Right cardiac atrium (tissue), 5 donors: ENCODE measurements around the gene EN2. TPM values are rescaled to one million over a fixed set of nuclear protein-coding genes. Genes with fewer than 3 reads are reported as not detected.

ENCODE experiments used
- ATAC-seq, 2 donors: fragments of 200-7000 bp; cut with Tn5 transposase; one replicate each; pipeline versions ENCODE4 v1.8.0 to v1.9.1; 2020; ENCODE audit warnings: moderate library complexity in 2 of 2, mild to moderate bottlenecking in 1 of 2
- DNase-seq, 3 donors: peaks; one replicate each; pipeline ENCODE4 v3.0.0-alpha.2; 2020
- H3K27ac ChIP-seq: one replicate; pipeline ENCODE4 v1.5.1; 2013; ENCODE audit warnings: mild to moderate bottlenecking, low read length, control low read depth, moderate library complexity
- H3K27me3 ChIP-seq: one replicate; pipeline ENCODE4 v1.6.1; 2013; ENCODE audit not compliant: control insufficient read depth, insufficient read depth
- H3K4me1 ChIP-seq: one replicate; pipeline ENCODE4 v1.6.1; 2013; ENCODE audit warnings: low read length; ENCODE audit not compliant: control insufficient read depth, insufficient read depth
- H3K4me3 ChIP-seq: one replicate; pipeline ENCODE4 v1.5.1; 2013; ENCODE audit warnings: low read length, control low read depth
- H3K9me3 ChIP-seq: one replicate; pipeline ENCODE4 v1.6.1; 2013; ENCODE audit warnings: low read length; ENCODE audit not compliant: control insufficient read depth
- WGBS: extraction: QIAGEN DNeasy Blood & Tissue Kit; methylation state at CpG from one replicate; pipeline ENCODE4 v1.1.7; 2013; 5-methylcytosine and 5-hydroxymethylcytosine counted together
- intact Hi-C, 4 donors: fragments of 100-400 bp; cut with DNase I; formaldehyde crosslinking; loops; one replicate each; pipeline versions ENCODE4 v1.11.0 to v1.14.0; 2022 to 2023
- polyA plus RNA-seq: library from polyadenylated mRNA; stranded (reverse); fragments of 200-250 nt; gene quantifications from one replicate; pipeline ENCODE4 v1.2.3, GENCODE V29; 2013
- total RNA-seq, 4 donors: library from RNA; stranded (reverse); fragmentation: NEBNext Ultra II Directional; extraction: Animal tissue kit (Norgen Biotek cat#: 25700); gene quantifications; one replicate each; pipeline ENCODE4 v1.2.1, GENCODE V29; 2021
- donor health status: healthy with polysubstance abuse.
- donor health status: DM: no; HTN: yes; CAD: no.
- donor health status: DM: no; HTN: no; CAD: no.
- donor health status: DM: no; HTN: yes; CAD: no; lungs with severe emphysema.
- donor health status: DM: yes; HTN: yes; CAD: no.

The EN2 gene
- total and polyA plus RNA-seq, 5 donors = 0.11 to 0.35 (median 0.16) TPM; not detected in 2

DNA sequence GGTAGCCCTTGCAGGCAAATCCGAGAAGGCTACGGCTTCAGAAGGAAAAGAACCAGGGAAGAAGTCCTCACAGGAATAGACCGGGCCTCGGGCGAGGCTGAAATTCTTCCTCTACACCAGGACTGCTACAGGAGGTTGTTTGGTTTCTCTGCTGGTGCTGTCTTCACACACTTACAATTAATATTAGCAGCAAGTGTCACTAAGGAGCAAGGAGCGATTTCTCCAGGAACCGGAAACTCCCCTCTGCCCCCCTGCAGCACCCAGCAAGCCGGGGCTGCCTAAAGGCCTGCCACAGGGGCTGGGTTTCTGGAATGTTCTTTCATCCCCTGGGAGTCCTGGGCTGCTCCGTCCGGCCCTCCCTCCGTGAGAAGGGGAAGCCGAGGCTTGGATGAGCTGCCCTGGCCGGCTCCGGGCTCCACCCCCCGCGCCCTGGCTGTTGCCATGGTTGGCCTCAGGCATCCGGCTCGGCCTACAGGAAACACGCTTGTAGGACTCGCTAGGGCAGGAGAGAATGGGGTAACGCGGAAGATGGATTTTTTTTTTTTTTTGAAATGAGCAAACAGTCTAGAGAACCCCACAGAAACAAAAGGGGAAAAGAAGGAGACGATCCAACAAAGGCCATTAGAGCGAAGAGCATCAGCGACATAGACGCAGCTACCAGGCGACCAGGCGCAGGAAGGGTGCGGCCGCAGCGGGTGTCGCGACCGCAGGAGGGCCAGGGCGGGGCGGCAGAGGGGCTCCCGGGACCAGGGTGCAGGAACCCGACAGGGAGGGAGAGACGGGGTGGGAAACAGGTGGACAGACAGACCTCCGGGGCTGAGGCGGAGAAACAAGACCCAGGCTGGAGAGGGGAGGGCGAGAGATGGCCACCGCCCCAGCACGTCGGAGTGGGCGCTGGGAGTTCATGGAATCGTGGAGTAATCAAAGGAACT lies 33.0 kb downstream of the EN2 start:
- ATAC-seq (peak; percentile 88 to 93), DNase-seq (peak; percentile 81 to 87 (median 85))
- intact Hi-C loops = no loop called here
- Histone ChIP-seq H3K27ac (no peak overlapping the region), H3K4me1 (no peaks in the 10 kb centered on the region), H3K9me3 (no peaks in the 10 kb centered on the region), H3K4me3 (peak overlapping the region; percentile 34), H3K27me3 (no peaks in the 10 kb centered on the region)
- WGBS = 16% methylated on average over 47 of the region's 47 CpGs

DNA sequence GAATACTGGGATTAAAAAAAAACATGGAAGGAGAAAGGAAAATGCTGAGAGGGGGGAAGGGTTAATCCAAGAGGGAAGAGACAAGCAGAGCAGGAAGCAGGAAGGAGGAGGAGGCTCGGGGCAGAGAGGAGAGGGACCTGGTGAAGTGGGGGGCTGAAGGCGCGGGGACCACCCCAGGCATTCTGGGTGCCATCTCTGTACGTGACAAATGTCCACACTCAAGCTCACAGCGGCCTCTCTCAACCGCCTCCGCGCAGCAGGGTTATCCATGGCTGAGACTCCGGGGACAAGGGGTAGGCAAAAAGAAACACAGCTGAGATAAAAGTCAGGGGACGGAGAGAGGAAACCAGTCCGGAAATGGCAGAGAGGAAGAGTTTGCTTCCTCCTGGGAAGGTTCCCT lies 33.9 kb downstream of the EN2 start:
- Histone ChIP-seq H3K27me3 (no peaks in the 10 kb centered on the region), H3K4me3 (no peak overlapping the region), H3K9me3 (no peaks in the 10 kb centered on the region), H3K27ac (no peak overlapping the region), H3K4me1 (no peaks in the 10 kb centered on the region)
- ATAC-seq (no peak), DNase-seq (no peak)
- intact Hi-C loops = no loop called here
- WGBS = 31% methylated on average over 11 of the region's 11 CpGs

GRCh38 chr7:155493744-155494538 lies 36.0 kb downstream of the EN2 start:
- WGBS = 83% methylated on average over 33 of the region's 33 CpGs
- ATAC-seq = no peak
- no peak for DNase-seq
- no peak overlapping the region for H3K27ac ChIP-seq
- H3K9me3 ChIP-seq = no peaks in the 10 kb centered on the region
- intact Hi-C loops = no loop called here
- no peaks in the 10 kb centered on the region for H3K27me3 ChIP-seq
- no peak overlapping the region for H3K4me3 ChIP-seq
- H3K4me1 ChIP-seq = no peaks in the 10 kb centered on the region

DNA sequence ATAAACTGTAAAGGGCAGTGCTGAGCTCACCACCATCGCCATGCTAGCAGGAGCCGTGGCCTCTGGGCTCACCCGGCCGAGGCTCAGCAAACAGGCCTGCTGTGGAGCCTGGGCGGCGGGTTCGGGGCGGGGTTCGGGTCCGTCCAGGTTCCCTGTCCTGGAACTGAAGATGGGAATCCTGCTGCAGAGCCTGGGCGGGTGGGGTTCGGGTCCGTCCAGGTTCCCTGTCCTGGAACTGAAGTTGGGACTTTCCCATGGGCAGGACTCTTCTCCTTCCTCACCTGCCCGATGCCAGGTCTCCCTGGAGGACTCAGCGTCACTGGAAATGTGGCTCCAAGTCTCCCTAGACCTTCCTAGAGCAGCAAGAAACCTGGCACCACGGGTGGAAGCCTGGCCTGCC lies 36.6 kb downstream of the EN2 start:
- intact Hi-C loops = no loop called here
- Histone ChIP-seq H3K9me3 (no peaks in the 10 kb centered on the region), H3K4me3 (no peak overlapping the region), H3K4me1 (no peaks in the 10 kb centered on the region), H3K27me3 (no peaks in the 10 kb centered on the region), H3K27ac (no peak overlapping the region)
- no peak for ATAC-seq
- DNase-seq = no peak
- 92% methylated on average over 16 of the region's 16 CpGs for WGBS

GRCh38 chr7:155495440-155496248 lies 37.7 kb downstream of the EN2 start:
- no peaks in the 10 kb centered on the region for H3K27me3 ChIP-seq
- intact Hi-C loops = no loop called here
- H3K9me3 ChIP-seq = no peaks in the 10 kb centered on the region
- H3K27ac ChIP-seq = no peak overlapping the region
- ATAC-seq (no peak), DNase-seq (no peak)
- 82% methylated on average over 13 of the region's 13 CpGs for WGBS
- H3K4me1 ChIP-seq = no peaks in the 10 kb centered on the region
- no peak overlapping the region for H3K4me3 ChIP-seq

DNA sequence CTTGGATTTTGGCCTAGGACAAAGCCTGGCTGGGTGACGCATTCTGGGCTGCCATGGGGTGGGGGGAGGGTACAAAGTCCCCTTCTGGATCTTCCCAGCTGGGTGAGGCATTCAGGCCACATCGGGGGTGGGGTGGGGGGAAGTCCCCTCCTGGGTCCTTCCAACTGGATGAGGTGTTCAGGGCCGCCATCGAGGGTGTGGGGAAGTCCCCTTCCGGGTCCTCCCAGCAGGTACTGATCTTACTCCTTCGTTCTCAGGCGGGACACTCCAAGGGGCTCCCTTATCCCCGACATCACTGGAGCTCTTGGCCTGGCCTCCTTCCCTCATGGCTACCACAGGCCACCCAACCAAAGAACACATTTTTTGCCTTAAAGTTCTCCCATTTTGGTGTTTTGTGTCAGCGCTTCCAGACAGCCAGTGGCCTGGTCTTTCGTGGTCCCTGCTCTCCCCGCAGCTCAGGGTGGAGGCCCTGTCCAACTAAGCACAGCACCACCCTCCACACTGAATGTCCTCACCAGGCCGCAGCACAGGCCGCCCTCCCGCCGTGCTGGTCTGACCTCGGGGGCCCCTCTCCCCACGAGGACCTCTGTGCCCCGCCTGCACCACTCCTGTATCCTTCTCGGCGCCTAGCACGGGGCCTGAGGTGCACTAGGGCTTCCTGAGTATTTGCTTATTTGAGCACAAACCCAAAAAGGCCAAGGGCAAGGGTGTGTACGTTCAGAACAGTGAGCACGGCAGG lies 38.5 kb downstream of the EN2 start:
- Histone ChIP-seq H3K27me3 (no peaks in the 10 kb centered on the region), H3K9me3 (no peaks in the 10 kb centered on the region), H3K27ac (no peak overlapping the region), H3K4me1 (no peaks in the 10 kb centered on the region), H3K4me3 (no peak overlapping the region)
- 85% methylated on average over 23 of the region's 23 CpGs for WGBS
- intact Hi-C loops = no loop called here
- ATAC-seq = no peak
- DNase-seq = no peak

DNA sequence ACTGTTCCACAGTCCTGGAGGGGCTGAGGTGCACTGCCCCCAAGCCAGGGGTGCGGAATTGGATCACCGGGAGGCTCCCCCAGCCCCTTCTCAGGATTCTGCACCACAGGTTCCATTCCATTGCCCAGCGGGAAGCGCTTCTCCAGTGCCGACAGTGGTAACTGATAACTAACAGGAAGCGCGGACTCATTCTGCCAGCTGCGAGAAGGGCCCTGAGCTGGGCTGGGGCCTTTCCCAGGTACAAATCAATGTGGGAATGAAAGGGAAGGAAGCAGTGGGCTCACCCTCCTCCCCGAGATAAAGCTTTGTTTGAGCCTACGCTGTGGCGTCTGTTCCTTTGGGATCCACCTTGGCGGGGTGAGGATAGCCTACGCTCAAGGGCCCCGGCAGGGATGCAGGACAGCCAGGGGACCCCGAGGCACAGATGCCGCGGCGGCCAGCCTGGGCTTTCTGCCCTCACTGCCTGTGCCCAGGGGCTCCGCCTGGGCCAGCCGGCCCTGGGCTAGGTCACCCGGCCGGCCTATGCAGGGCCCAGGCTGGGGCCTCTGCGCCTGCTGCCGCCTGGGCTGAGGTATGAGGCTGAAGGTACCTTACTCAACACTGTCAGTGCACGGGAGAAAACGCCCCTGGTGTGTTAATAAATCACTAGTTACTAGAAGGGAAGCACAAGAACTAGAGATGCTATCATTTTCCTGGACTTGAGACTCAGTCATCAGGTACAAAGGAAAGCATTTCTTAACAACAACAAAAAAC lies 39.4 kb downstream of the EN2 start:
- Histone ChIP-seq H3K27me3 (no peaks in the 10 kb centered on the region), H3K27ac (no peak overlapping the region), H3K9me3 (no peaks in the 10 kb centered on the region), H3K4me1 (no peaks in the 10 kb centered on the region), H3K4me3 (no peak overlapping the region)
- ATAC-seq = no peak
- WGBS = 71% methylated on average over 26 of the region's 26 CpGs
- intact Hi-C loops = no loop called here
- no peak for DNase-seq

DNA sequence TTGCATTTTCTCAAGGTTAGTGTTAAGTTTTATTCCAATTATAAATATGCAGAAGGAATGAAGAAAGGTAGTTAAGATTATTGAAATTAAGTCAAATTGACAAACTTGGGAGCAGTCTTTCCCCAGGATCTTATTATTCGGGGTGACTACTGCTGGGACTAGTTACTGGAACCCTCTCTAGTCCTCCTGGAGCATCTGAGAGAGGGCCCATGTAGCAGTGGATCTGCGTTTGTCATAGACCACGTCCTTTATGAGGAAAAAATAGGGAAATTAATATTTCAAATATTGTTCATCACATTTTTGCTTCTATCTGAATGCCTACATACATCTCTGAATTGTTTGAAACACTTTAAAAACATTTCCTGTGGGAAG lies 47.5 kb downstream of the EN2 start:
- Histone ChIP-seq H3K4me1 (no peaks in the 10 kb centered on the region), H3K27me3 (peaks cover 2% of the 10 kb centered on the region), H3K9me3 (no peaks in the 10 kb centered on the region), H3K4me3 (no peak overlapping the region), H3K27ac (no peak overlapping the region)
- intact Hi-C loops = no loop called here
- ATAC-seq (no peak), DNase-seq (no peak)
- 23% methylated on average over 3 of the region's 3 CpGs for WGBS

DNA sequence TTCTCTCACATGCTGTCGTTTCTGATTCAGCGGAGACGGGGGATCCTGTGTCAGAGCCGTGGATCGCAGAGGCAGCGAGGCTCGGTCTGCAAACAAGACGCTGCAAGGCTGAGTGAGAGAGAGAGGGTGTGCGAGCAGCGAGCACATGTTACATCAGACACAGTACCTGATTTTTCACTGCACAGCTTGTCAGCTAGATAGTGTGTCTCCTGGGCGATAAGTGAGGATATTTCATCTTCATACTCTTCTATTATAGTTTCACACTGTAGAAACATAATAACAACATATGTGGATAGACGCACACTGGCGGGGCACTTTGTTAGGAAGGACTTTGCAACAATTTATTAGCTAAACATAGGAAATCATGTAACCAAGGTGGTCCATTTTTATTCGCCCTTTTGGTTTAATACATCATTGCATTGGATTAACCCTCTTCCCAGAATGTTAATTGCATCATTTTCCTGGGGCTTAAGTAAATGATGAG lies 49.0 kb downstream of the EN2 start:
- no peaks in the 10 kb centered on the region for H3K4me1 ChIP-seq
- 17% methylated on average over 14 of the region's 14 CpGs for WGBS
- intact Hi-C loops = no loop called here
- H3K4me3 ChIP-seq = no peak overlapping the region
- no peak for ATAC-seq
- DNase-seq = no peak
- H3K9me3 ChIP-seq = no peaks in the 10 kb centered on the region
- no peak overlapping the region for H3K27ac ChIP-seq
- peaks cover 6% of the 10 kb centered on the region for H3K27me3 ChIP-seq

GRCh38 chr7:155507576-155507975 lies 49.6 kb downstream of the EN2 start:
- WGBS = 12% methylated on average over 4 of the region's 4 CpGs
- ATAC-seq (no peak), DNase-seq (no peak)
- Histone ChIP-seq H3K9me3 (no peaks in the 10 kb centered on the region), H3K27ac (no peak overlapping the region), H3K4me1 (no peaks in the 10 kb centered on the region), H3K4me3 (no peak overlapping the region), H3K27me3 (peaks cover 9% of the 10 kb centered on the region)
- intact Hi-C loops = no loop called here
